H9 (cell line): Measurements from ENCODE around the gene FAM171A1. TPM values are rescaled to one million over a fixed set of nuclear protein-coding genes. Genes with fewer than 3 reads are reported as not detected.
A peak's percentile ranks its signal among the peaks of the same experiment; 100 is the strongest.

Source experiments
- DNase-seq: peaks from one replicate; pipeline ENCODE4 v3.0.0-alpha.2; 2017
- H2AFZ ChIP-seq: one replicate; pipeline ENCODE4 v1.6.1; 2013; ENCODE audit warnings: mild to moderate bottlenecking, low read length, control low read depth, moderate library complexity
- H2AK5ac ChIP-seq: 2 replicates; pipeline ENCODE4 v1.6.1; 2013; ENCODE audit warnings: low read length, control low read depth, mixed read lengths; ENCODE audit not compliant: insufficient read length
- H2BK120ac ChIP-seq: one replicate; pipeline ENCODE4 v1.6.1; 2013; ENCODE audit warnings: low read depth, mild to moderate bottlenecking, low read length, control low read depth, inconsistent platforms; ENCODE audit not compliant: poor library complexity, severe bottlenecking
- H2BK12ac ChIP-seq: 2 replicates; pipeline ENCODE4 v1.6.1; 2013; ENCODE audit warnings: low read length, control low read depth, mixed read lengths, low read depth; ENCODE audit not compliant: insufficient read length
- H2BK15ac ChIP-seq: 2 replicates; pipeline ENCODE4 v1.6.1; 2013; ENCODE audit warnings: low read depth, low read length, control low read depth
- H2BK20ac ChIP-seq: one replicate; pipeline ENCODE4 v1.6.1; 2013; ENCODE audit warnings: low read depth, mild to moderate bottlenecking, low read length, control low read depth, inconsistent platforms; ENCODE audit not compliant: poor library complexity, severe bottlenecking
- H2BK5ac ChIP-seq: 2 replicates; pipeline ENCODE4 v1.6.1; 2013; ENCODE audit warnings: low read length, control low read depth, mixed read lengths; ENCODE audit not compliant: insufficient read length
- H3K14ac ChIP-seq: 2 replicates; pipeline ENCODE4 v1.6.1; 2013; ENCODE audit warnings: low read length, control low read depth; ENCODE audit not compliant: insufficient read depth
- H3K18ac ChIP-seq: 2 replicates; pipeline ENCODE4 v1.6.1; 2013; ENCODE audit warnings: low read depth, mild to moderate bottlenecking, mixed read lengths, low read length, control low read depth; ENCODE audit not compliant: insufficient read length
- H3K23ac ChIP-seq: 2 replicates; pipeline ENCODE4 v1.6.1; 2013; ENCODE audit warnings: low read length, control low read depth, mixed read lengths, low read depth; ENCODE audit not compliant: insufficient read length
- H3K23me2 ChIP-seq: 2 replicates; pipeline ENCODE4 v1.6.1; 2013; ENCODE audit warnings: low read depth, mild to moderate bottlenecking, mixed read lengths, low read length, control low read depth; ENCODE audit not compliant: insufficient read length, poor library complexity, severe bottlenecking
- H3K27ac ChIP-seq: 2 replicates; pipeline ENCODE4 v1.5.1; 2013; ENCODE audit warnings: low read length, control low read depth, mixed read lengths, low read depth; ENCODE audit not compliant: insufficient read length
- H3K27me3 ChIP-seq: 2 replicates; pipeline ENCODE4 v1.6.1; 2013; ENCODE audit warnings: low read length, control low read depth, inconsistent platforms; ENCODE audit not compliant: insufficient read depth
- H3K4ac ChIP-seq: 2 replicates; pipeline ENCODE4 v1.6.1; 2013; ENCODE audit warnings: low read depth, mild to moderate bottlenecking, control low read depth, inconsistent platforms, low read length, moderate library complexity
- H3K4me1 ChIP-seq: 2 replicates; pipeline ENCODE4 v1.6.1; 2013; ENCODE audit warnings: low read length, control low read depth, inconsistent platforms; ENCODE audit not compliant: insufficient read depth
- H3K4me2 ChIP-seq: 2 replicates; pipeline ENCODE4 v1.6.1; 2013; ENCODE audit warnings: low read length, control low read depth, mixed read lengths; ENCODE audit not compliant: insufficient read length, insufficient read depth
- H3K56ac ChIP-seq: 2 replicates; pipeline ENCODE4 v1.6.1; 2013; ENCODE audit warnings: low read depth, mild to moderate bottlenecking, mixed read lengths, low read length, control low read depth; ENCODE audit not compliant: insufficient read length
- H3K79me1 ChIP-seq: 2 replicates; pipeline ENCODE4 v1.6.1; 2013; ENCODE audit warnings: low read depth, mild to moderate bottlenecking, moderate library complexity, low read length, control low read depth, inconsistent platforms; ENCODE audit not compliant: insufficient read depth, poor library complexity, severe bottlenecking
- H3K79me2 ChIP-seq: 2 replicates; pipeline ENCODE4 v1.6.1; 2013; ENCODE audit warnings: low read length, control low read depth, inconsistent platforms; ENCODE audit not compliant: insufficient read depth
- H3K9ac ChIP-seq: 2 replicates; pipeline ENCODE4 v1.6.1; 2013; ENCODE audit warnings: low read length, control low read depth, mixed read lengths; ENCODE audit not compliant: insufficient read length; ENCODE audit errors: extremely low read depth
- H3K9me3 ChIP-seq: one replicate; pipeline ENCODE4 v1.6.1; 2013; ENCODE audit warnings: low read depth, low read length, inconsistent platforms; ENCODE audit not compliant: control insufficient read depth
- H3T11ph ChIP-seq: one replicate; pipeline ENCODE4 v1.6.1; 2013; ENCODE audit warnings: mild to moderate bottlenecking, low read length, control low read depth, inconsistent platforms
- H4K20me1 ChIP-seq: one replicate; pipeline ENCODE4 v1.6.1; 2013; ENCODE audit not compliant: control insufficient read depth, insufficient read length, insufficient read depth
- H4K5ac ChIP-seq: 2 replicates; pipeline ENCODE4 v1.6.1; 2013; ENCODE audit warnings: low read depth, mild to moderate bottlenecking, mixed read lengths, low read length, control low read depth; ENCODE audit not compliant: insufficient read length
- H4K8ac ChIP-seq: replicated peaks from 2 replicates; pipeline ENCODE4 v1.6.1; 2013; ENCODE audit warnings: low read length, control low read depth, mixed read lengths, low read depth; ENCODE audit not compliant: insufficient read length
- H4K91ac ChIP-seq: 2 replicates; pipeline ENCODE4 v1.6.1; 2013; ENCODE audit warnings: low read depth, mild to moderate bottlenecking, moderate library complexity, mixed read lengths, low read length, control low read depth; ENCODE audit not compliant: insufficient read length
- H3K27ac Mint-ChIP-seq, 3 experiments: 2 replicates in 2 of 3; 3 replicates in 1 of 3; pipeline ENCODE4 v1.8.0; 2020 to 2021; ENCODE audit warnings: mixed read lengths in 3 of 3, mild to moderate bottlenecking in 1 of 3, moderate library complexity in 1 of 3
- H3K27me3 Mint-ChIP-seq: 2 replicates; pipeline ENCODE4 v1.8.0; 2021; ENCODE audit warnings: low read depth, mild to moderate bottlenecking, moderate library complexity, mixed read lengths
- H3K36me3 Mint-ChIP-seq, 3 experiments: 2 replicates in 2 of 3; 3 replicates in 1 of 3; pipeline ENCODE4 v1.8.0; 2020 to 2021; ENCODE audit warnings: low read depth in 3 of 3, mixed read lengths in 3 of 3; ENCODE audit not compliant: insufficient read depth in 1 of 3
- H3K4me1 Mint-ChIP-seq, 2 experiments: 2 replicates each; pipeline ENCODE4 v1.8.0; 2020; ENCODE audit warnings: mixed read lengths in 2 of 2
- H3K4me3 Mint-ChIP-seq, 2 experiments: 2 replicates in 1 of 2; 3 replicates in 1 of 2; pipeline ENCODE4 v1.8.0; 2020 to 2021; ENCODE audit warnings: mild to moderate bottlenecking in 2 of 2, mixed read lengths in 2 of 2, moderate library complexity in 1 of 2
- H3K9me3 Mint-ChIP-seq, 2 experiments: 2 replicates in 1 of 2; 3 replicates in 1 of 2; pipeline ENCODE4 v1.8.0; 2020; ENCODE audit warnings: mild to moderate bottlenecking in 2 of 2, mixed read lengths in 2 of 2, moderate library complexity in 1 of 2
- CTCF ChIP-seq: fragments of 200-600 bp; sonication (generic); conservative IDR thresholded peaks from 3 replicates; pipeline ENCODE4 v1.8.0; 2021; ENCODE audit warnings: antibody characterized with exemption, mild to moderate bottlenecking
- WGBS: extraction: QIAGEN DNeasy Blood & Tissue Kit; methylation state at CpG from one replicate; pipeline ENCODE4 v1.1.7; 2013; ENCODE audit warnings: missing lambda C conversion rate, low lambda C conversion rate, mixed read lengths; ENCODE audit not compliant: insufficient read length; ENCODE audit errors: extremely low coverage; 5-methylcytosine and 5-hydroxymethylcytosine counted together
- total RNA-seq: library from RNA; stranded (reverse); gene quantifications from 2 replicates; pipeline ENCODE4 v1.2.1, GENCODE V29; 2021

The FAM171A1 gene
- total RNA-seq, 1 experiment from 2014 or later, result 37.4 TPM

GRCh38 chr10:15316145-15316544 lies 54.9 kb downstream of the FAM171A1 start:
- Histone ChIP-seq H4K5ac (no peak overlapping the region), H3K9ac (no peak overlapping the region), H3K23me2 (no peaks in the 10 kb centered on the region), H2AFZ (no peak overlapping the region), H3K23ac (no peak overlapping the region), H2BK12ac (no peak overlapping the region), H3K9me3 (no peaks in the 10 kb centered on the region), H3K27ac (no peak overlapping the region), H4K8ac (no peak overlapping the region), H3T11ph (no peak overlapping the region), H3K56ac (no peak overlapping the region), H3K79me1 (no peaks in the 10 kb centered on the region), H3K4ac (no peak overlapping the region), H3K14ac (no peak overlapping the region), H4K91ac (no peak overlapping the region), H3K4me1 (no peaks in the 10 kb centered on the region; the same call in 1 of the 2 replicates), H3K4me2 (no peak overlapping the region), H3K79me2 (no peaks in the 10 kb centered on the region), H2AK5ac (no peak overlapping the region), H2BK120ac (no peak overlapping the region), H2BK15ac (no peak overlapping the region), H3K18ac (no peak overlapping the region), H3K27me3 (no peaks in the 10 kb centered on the region), H2BK5ac (no peak overlapping the region), H4K20me1 (no peaks in the 10 kb centered on the region), H2BK20ac (no peak overlapping the region)
- TF ChIP-seq CTCF, result no peak
- Mint-ChIP-seq H3K4me1 (peaks cover 36 to 47% of the 10 kb centered on the region in 2 experiments), H3K4me3 (no peak overlapping the region), H3K27me3 (no peaks in the 10 kb centered on the region), H3K27ac (peak overlapping the region in 1 of 3 experiments; percentile 65; a peak in 5 of 7 replicates), H3K9me3 (no peaks in the 10 kb centered on the region; a peak in 1 of 5 replicates), H3K36me3 (no peaks in the 10 kb centered on the region; a peak in 3 of 7 replicates)
- WGBS, result no CpG with 5 or more reads among the region's 9 CpGs
- no peak for DNase-seq
